H9 (cell line): Measurements from ENCODE around the gene ENTPD6. TPM values are rescaled to one million over a fixed set of nuclear protein-coding genes. Genes with fewer than 3 reads are reported as not detected.

Source experiments
- DNase-seq: peaks from one replicate; pipeline ENCODE4 v3.0.0-alpha.2; 2017
- H2AFZ ChIP-seq: one replicate; pipeline ENCODE4 v1.6.1; 2013; ENCODE audit warnings: mild to moderate bottlenecking, low read length, control low read depth, moderate library complexity
- H2AK5ac ChIP-seq: 2 replicates; pipeline ENCODE4 v1.6.1; 2013; ENCODE audit warnings: low read length, control low read depth, mixed read lengths; ENCODE audit not compliant: insufficient read length
- H2BK120ac ChIP-seq: one replicate; pipeline ENCODE4 v1.6.1; 2013; ENCODE audit warnings: low read depth, mild to moderate bottlenecking, low read length, control low read depth, inconsistent platforms; ENCODE audit not compliant: poor library complexity, severe bottlenecking
- H2BK12ac ChIP-seq: 2 replicates; pipeline ENCODE4 v1.6.1; 2013; ENCODE audit warnings: low read length, control low read depth, mixed read lengths, low read depth; ENCODE audit not compliant: insufficient read length
- H2BK15ac ChIP-seq: 2 replicates; pipeline ENCODE4 v1.6.1; 2013; ENCODE audit warnings: low read depth, low read length, control low read depth
- H2BK20ac ChIP-seq: one replicate; pipeline ENCODE4 v1.6.1; 2013; ENCODE audit warnings: low read depth, mild to moderate bottlenecking, low read length, control low read depth, inconsistent platforms; ENCODE audit not compliant: poor library complexity, severe bottlenecking
- H2BK5ac ChIP-seq: 2 replicates; pipeline ENCODE4 v1.6.1; 2013; ENCODE audit warnings: low read length, control low read depth, mixed read lengths; ENCODE audit not compliant: insufficient read length
- H3K14ac ChIP-seq: 2 replicates; pipeline ENCODE4 v1.6.1; 2013; ENCODE audit warnings: low read length, control low read depth; ENCODE audit not compliant: insufficient read depth
- H3K18ac ChIP-seq: 2 replicates; pipeline ENCODE4 v1.6.1; 2013; ENCODE audit warnings: low read depth, mild to moderate bottlenecking, mixed read lengths, low read length, control low read depth; ENCODE audit not compliant: insufficient read length
- H3K23ac ChIP-seq: 2 replicates; pipeline ENCODE4 v1.6.1; 2013; ENCODE audit warnings: low read length, control low read depth, mixed read lengths, low read depth; ENCODE audit not compliant: insufficient read length
- H3K23me2 ChIP-seq: 2 replicates; pipeline ENCODE4 v1.6.1; 2013; ENCODE audit warnings: low read depth, mild to moderate bottlenecking, mixed read lengths, low read length, control low read depth; ENCODE audit not compliant: insufficient read length, poor library complexity, severe bottlenecking
- H3K27ac ChIP-seq: 2 replicates; pipeline ENCODE4 v1.5.1; 2013; ENCODE audit warnings: low read length, control low read depth, mixed read lengths, low read depth; ENCODE audit not compliant: insufficient read length
- H3K27me3 ChIP-seq: 2 replicates; pipeline ENCODE4 v1.6.1; 2013; ENCODE audit warnings: low read length, control low read depth, inconsistent platforms; ENCODE audit not compliant: insufficient read depth
- H3K4ac ChIP-seq: 2 replicates; pipeline ENCODE4 v1.6.1; 2013; ENCODE audit warnings: low read depth, mild to moderate bottlenecking, control low read depth, inconsistent platforms, low read length, moderate library complexity
- H3K4me1 ChIP-seq: 2 replicates; pipeline ENCODE4 v1.6.1; 2013; ENCODE audit warnings: low read length, control low read depth, inconsistent platforms; ENCODE audit not compliant: insufficient read depth
- H3K4me2 ChIP-seq: 2 replicates; pipeline ENCODE4 v1.6.1; 2013; ENCODE audit warnings: low read length, control low read depth, mixed read lengths; ENCODE audit not compliant: insufficient read length, insufficient read depth
- H3K56ac ChIP-seq: 2 replicates; pipeline ENCODE4 v1.6.1; 2013; ENCODE audit warnings: low read depth, mild to moderate bottlenecking, mixed read lengths, low read length, control low read depth; ENCODE audit not compliant: insufficient read length
- H3K79me1 ChIP-seq: 2 replicates; pipeline ENCODE4 v1.6.1; 2013; ENCODE audit warnings: low read depth, mild to moderate bottlenecking, moderate library complexity, low read length, control low read depth, inconsistent platforms; ENCODE audit not compliant: insufficient read depth, poor library complexity, severe bottlenecking
- H3K79me2 ChIP-seq: 2 replicates; pipeline ENCODE4 v1.6.1; 2013; ENCODE audit warnings: low read length, control low read depth, inconsistent platforms; ENCODE audit not compliant: insufficient read depth
- H3K9ac ChIP-seq: 2 replicates; pipeline ENCODE4 v1.6.1; 2013; ENCODE audit warnings: low read length, control low read depth, mixed read lengths; ENCODE audit not compliant: insufficient read length; ENCODE audit errors: extremely low read depth
- H3K9me3 ChIP-seq: one replicate; pipeline ENCODE4 v1.6.1; 2013; ENCODE audit warnings: low read depth, low read length, inconsistent platforms; ENCODE audit not compliant: control insufficient read depth
- H3T11ph ChIP-seq: one replicate; pipeline ENCODE4 v1.6.1; 2013; ENCODE audit warnings: mild to moderate bottlenecking, low read length, control low read depth, inconsistent platforms
- H4K20me1 ChIP-seq: one replicate; pipeline ENCODE4 v1.6.1; 2013; ENCODE audit not compliant: control insufficient read depth, insufficient read length, insufficient read depth
- H4K5ac ChIP-seq: 2 replicates; pipeline ENCODE4 v1.6.1; 2013; ENCODE audit warnings: low read depth, mild to moderate bottlenecking, mixed read lengths, low read length, control low read depth; ENCODE audit not compliant: insufficient read length
- H4K8ac ChIP-seq: replicated peaks from 2 replicates; pipeline ENCODE4 v1.6.1; 2013; ENCODE audit warnings: low read length, control low read depth, mixed read lengths, low read depth; ENCODE audit not compliant: insufficient read length
- H4K91ac ChIP-seq: 2 replicates; pipeline ENCODE4 v1.6.1; 2013; ENCODE audit warnings: low read depth, mild to moderate bottlenecking, moderate library complexity, mixed read lengths, low read length, control low read depth; ENCODE audit not compliant: insufficient read length
- H3K27ac Mint-ChIP-seq, 3 experiments: 2 replicates in 2 of 3; 3 replicates in 1 of 3; pipeline ENCODE4 v1.8.0; 2020 to 2021; ENCODE audit warnings: mixed read lengths in 3 of 3, mild to moderate bottlenecking in 1 of 3, moderate library complexity in 1 of 3
- H3K27me3 Mint-ChIP-seq: 2 replicates; pipeline ENCODE4 v1.8.0; 2021; ENCODE audit warnings: low read depth, mild to moderate bottlenecking, moderate library complexity, mixed read lengths
- H3K36me3 Mint-ChIP-seq, 3 experiments: 2 replicates in 2 of 3; 3 replicates in 1 of 3; pipeline ENCODE4 v1.8.0; 2020 to 2021; ENCODE audit warnings: low read depth in 3 of 3, mixed read lengths in 3 of 3; ENCODE audit not compliant: insufficient read depth in 1 of 3
- H3K4me1 Mint-ChIP-seq, 2 experiments: 2 replicates each; pipeline ENCODE4 v1.8.0; 2020; ENCODE audit warnings: mixed read lengths in 2 of 2
- H3K4me3 Mint-ChIP-seq, 2 experiments: 2 replicates in 1 of 2; 3 replicates in 1 of 2; pipeline ENCODE4 v1.8.0; 2020 to 2021; ENCODE audit warnings: mild to moderate bottlenecking in 2 of 2, mixed read lengths in 2 of 2, moderate library complexity in 1 of 2
- H3K9me3 Mint-ChIP-seq, 2 experiments: 2 replicates in 1 of 2; 3 replicates in 1 of 2; pipeline ENCODE4 v1.8.0; 2020; ENCODE audit warnings: mild to moderate bottlenecking in 2 of 2, mixed read lengths in 2 of 2, moderate library complexity in 1 of 2
- WGBS: extraction: QIAGEN DNeasy Blood & Tissue Kit; methylation state at CpG from one replicate; pipeline ENCODE4 v1.1.7; 2013; ENCODE audit warnings: missing lambda C conversion rate, low lambda C conversion rate, mixed read lengths; ENCODE audit not compliant: insufficient read length; ENCODE audit errors: extremely low coverage; 5-methylcytosine and 5-hydroxymethylcytosine counted together
- total RNA-seq: library from RNA; stranded (reverse); gene quantifications from 2 replicates; pipeline ENCODE4 v1.2.1, GENCODE V29; 2021
- TF ChIP-seq, protein P1 (sequence below): fragments of 200-600 bp; sonication (generic); conservative IDR thresholded peaks from 3 replicates; pipeline ENCODE4 v1.8.0; 2021; ENCODE audit warnings: antibody characterized with exemption, mild to moderate bottlenecking

Gene ENTPD6
- total RNA-seq, 1 experiment from 2014 or later: 57.4 TPM

GRCh38 chr20:25218109-25218486 lies 22.6 kb downstream of the ENTPD6 start:
- H3K18ac ChIP-seq: no peak overlapping the region
- no peak overlapping the region for H2BK15ac ChIP-seq
- H3K23ac ChIP-seq: no peak overlapping the region
- no peak overlapping the region for H4K5ac ChIP-seq
- H3K23me2 ChIP-seq: no peaks in the 10 kb centered on the region
- no peak overlapping the region for H3K14ac ChIP-seq
- no peaks in the 10 kb centered on the region for H3K4me1 ChIP-seq
- H3K4me2 ChIP-seq: no peak overlapping the region
- Mint-ChIP-seq H3K4me1 (peaks cover 9 to 12% of the 10 kb centered on the region in 2 experiments), H3K4me3 (no peak overlapping the region), H3K27me3 (no peaks in the 10 kb centered on the region), H3K36me3 (peaks cover 5 to 59% (median 20%) of the 10 kb centered on the region in 3 experiments; a peak in 6 of 7 replicates), H3K9me3 (no peaks in the 10 kb centered on the region), H3K27ac (no peak overlapping the region; a peak in 1 of 7 replicates)
- H2BK120ac ChIP-seq: no peak overlapping the region
- H3K56ac ChIP-seq: no peak overlapping the region
- no peak overlapping the region for H3K27ac ChIP-seq
- H2BK20ac ChIP-seq: no peak overlapping the region
- no peak for DNase-seq
- H4K91ac ChIP-seq: no peak overlapping the region
- no peak overlapping the region for H4K8ac ChIP-seq
- no peaks in the 10 kb centered on the region for H3K27me3 ChIP-seq
- no peaks in the 10 kb centered on the region for H3K9me3 ChIP-seq
- TF ChIP-seq, protein P1, sequence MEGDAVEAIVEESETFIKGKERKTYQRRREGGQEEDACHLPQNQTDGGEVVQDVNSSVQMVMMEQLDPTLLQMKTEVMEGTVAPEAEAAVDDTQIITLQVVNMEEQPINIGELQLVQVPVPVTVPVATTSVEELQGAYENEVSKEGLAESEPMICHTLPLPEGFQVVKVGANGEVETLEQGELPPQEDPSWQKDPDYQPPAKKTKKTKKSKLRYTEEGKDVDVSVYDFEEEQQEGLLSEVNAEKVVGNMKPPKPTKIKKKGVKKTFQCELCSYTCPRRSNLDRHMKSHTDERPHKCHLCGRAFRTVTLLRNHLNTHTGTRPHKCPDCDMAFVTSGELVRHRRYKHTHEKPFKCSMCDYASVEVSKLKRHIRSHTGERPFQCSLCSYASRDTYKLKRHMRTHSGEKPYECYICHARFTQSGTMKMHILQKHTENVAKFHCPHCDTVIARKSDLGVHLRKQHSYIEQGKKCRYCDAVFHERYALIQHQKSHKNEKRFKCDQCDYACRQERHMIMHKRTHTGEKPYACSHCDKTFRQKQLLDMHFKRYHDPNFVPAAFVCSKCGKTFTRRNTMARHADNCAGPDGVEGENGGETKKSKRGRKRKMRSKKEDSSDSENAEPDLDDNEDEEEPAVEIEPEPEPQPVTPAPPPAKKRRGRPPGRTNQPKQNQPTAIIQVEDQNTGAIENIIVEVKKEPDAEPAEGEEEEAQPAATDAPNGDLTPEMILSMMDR: no peak
- H3K9ac ChIP-seq: no peak overlapping the region
- H4K20me1 ChIP-seq: no peaks in the 10 kb centered on the region
- WGBS: no CpG with 5 or more reads among the region's 8 CpGs
- no peak overlapping the region for H2AFZ ChIP-seq
- H2BK5ac ChIP-seq: no peak overlapping the region
- no peak overlapping the region for H2AK5ac ChIP-seq
- H2BK12ac ChIP-seq: no peak overlapping the region
- no peaks in the 10 kb centered on the region for H3K79me1 ChIP-seq
- H3K4ac ChIP-seq: no peak overlapping the region
- H3T11ph ChIP-seq: no peak overlapping the region
- no peaks in the 10 kb centered on the region for H3K79me2 ChIP-seq
